Stimulated activated effector memory CD8-positive, alpha-beta T cell treated with anti-CD3 and anti-CD28 coated beads, Interleukin-12 subunit alpha, Interleukin-12 subunit beta, amount 100 ng/mL, for 72 hours (primary cell): ENCODE measurements around the gene SEPTIN1.
A peak's percentile ranks its signal among the peaks of the same experiment; 100 is the strongest.
"Not testable (repeated sequence)": the region's sequence is repeated elsewhere in the genome, so short reads cannot be mapped to it uniquely, and the experiment has no call there.

ENCODE experiments used
- ATAC-seq: fragments of 150-1000 bp; cut with Tn5 transposase; 2 replicates; pipeline ENCODE4 v1.10.0; 2021
- DNase-seq, 2 donors: peaks; one replicate each; pipeline ENCODE4 v3.0.0; 2021 to 2022; ENCODE audit warnings: low spot score in 2 of 2
- H3K27ac Mint-ChIP-seq: one replicate; pipeline ENCODE4 v1.8.0; 2022; ENCODE audit warnings: mild to moderate bottlenecking, mixed read lengths
- H3K36me3 Mint-ChIP-seq: one replicate; pipeline ENCODE4 v1.8.0; 2022; ENCODE audit warnings: mild to moderate bottlenecking, mixed read lengths
- H3K4me1 Mint-ChIP-seq: one replicate; pipeline ENCODE4 v1.8.0; 2022; ENCODE audit warnings: mixed read lengths
- H3K4me3 Mint-ChIP-seq: one replicate; pipeline ENCODE4 v1.8.0; 2022; ENCODE audit warnings: mild to moderate bottlenecking, mixed read lengths
- H3K9me3 Mint-ChIP-seq: one replicate; pipeline ENCODE4 v1.8.0; 2022; ENCODE audit warnings: mixed read lengths

SEPTIN1 gene

DNA sequence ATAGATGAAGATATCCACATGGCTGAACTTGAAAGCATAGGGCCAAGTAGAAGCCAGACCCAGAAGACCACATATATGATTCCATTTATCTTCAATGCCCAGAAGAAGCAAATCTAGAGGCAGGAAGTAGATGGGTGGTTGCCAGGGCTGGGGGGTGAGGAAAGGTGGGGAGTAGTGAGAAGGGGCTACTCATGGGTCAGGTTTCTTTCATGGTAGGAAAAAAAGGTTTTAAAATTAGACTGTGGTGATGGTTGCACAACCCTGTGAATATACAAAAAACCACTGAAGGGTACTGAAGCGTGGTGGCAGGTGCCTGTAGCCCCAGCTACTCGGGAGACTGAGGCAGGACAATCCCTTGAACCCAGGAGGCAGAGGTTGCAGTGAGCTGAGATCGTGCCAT, 32.7 kb downstream of the SEPTIN1 start:
- Mint-ChIP-seq H3K4me1 (peaks cover 60% of the 10 kb centered on the region), H3K27ac (peak overlapping the region; percentile 97), H3K9me3 (no peaks in the 10 kb centered on the region), H3K4me3 (peak overlapping the region; percentile 42), H3K36me3 (peaks cover 60% of the 10 kb centered on the region)
- no peak for DNase-seq
- ATAC-seq: no peak

DNA sequence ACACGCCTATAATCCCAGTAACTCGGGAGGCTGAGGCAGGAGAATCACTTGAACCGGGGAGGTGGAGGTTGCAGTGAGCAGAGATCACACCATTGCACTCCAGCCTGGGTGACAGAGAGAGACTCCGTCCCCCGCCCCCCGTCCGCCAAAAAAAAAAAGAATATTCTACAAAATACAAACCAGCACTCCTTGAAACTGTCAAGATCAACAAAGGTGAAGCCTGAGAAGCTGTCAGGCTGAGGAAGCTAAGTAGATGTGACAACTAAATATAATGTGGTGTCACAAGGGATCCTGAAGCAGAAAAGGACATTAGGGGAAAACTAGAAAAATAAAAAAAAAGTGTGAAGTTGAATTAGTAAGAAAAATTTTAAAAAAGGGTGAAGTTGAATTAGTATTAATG, 33.4 kb downstream of the SEPTIN1 start:
- ATAC-seq: no peak
- Mint-ChIP-seq H3K9me3 (no peaks in the 10 kb centered on the region), H3K4me3 (no peak overlapping the region), H3K27ac (peak overlapping the region; percentile 97), H3K36me3 (peaks cover 52% of the 10 kb centered on the region), H3K4me1 (peaks cover 52% of the 10 kb centered on the region)
- DNase-seq: no peak

GRCh38 chr16:30348113-30348512, 34.2 kb downstream of the SEPTIN1 start:
- Mint-ChIP-seq H3K27ac (peak overlapping the region; percentile 48), H3K4me3 (no peak overlapping the region), H3K4me1 (peaks cover 44% of the 10 kb centered on the region), H3K36me3 (peaks cover 44% of the 10 kb centered on the region), H3K9me3 (no peaks in the 10 kb centered on the region)
- no peak for DNase-seq
- ATAC-seq: no peak

DNA sequence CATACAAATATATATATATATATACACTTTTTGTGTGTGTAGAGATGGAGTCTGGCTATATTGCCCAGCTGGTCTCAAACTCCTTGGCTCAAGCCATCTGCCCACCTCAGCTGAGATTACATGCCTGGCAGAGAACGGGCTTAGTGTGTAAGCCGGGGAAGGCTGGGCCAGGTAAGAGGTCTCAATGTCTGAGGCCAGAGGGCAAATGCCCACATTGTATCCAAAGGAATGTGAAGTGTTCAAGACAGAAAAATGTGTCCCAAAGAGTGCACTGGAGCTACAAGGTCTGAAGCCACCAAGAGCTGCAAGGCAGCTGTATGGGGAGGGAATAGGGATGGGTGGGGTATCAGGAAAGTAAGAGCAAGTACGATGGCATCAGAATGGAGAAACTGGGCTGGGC, 36.1 kb downstream of the SEPTIN1 start:
- peaks cover 26% of the 10 kb centered on the region for H3K36me3 Mint-ChIP-seq
- no peaks in the 10 kb centered on the region for H3K9me3 Mint-ChIP-seq
- no peak overlapping the region for H3K27ac Mint-ChIP-seq
- DNase-seq: no peak
- ATAC-seq: no peak
- H3K4me1 Mint-ChIP-seq: peaks cover 26% of the 10 kb centered on the region
- no peak overlapping the region for H3K4me3 Mint-ChIP-seq

- DNase-seq, H3K36me3 Mint-ChIP-seq, H3K4me1 Mint-ChIP-seq, H3K4me3 Mint-ChIP-seq, ATAC-seq, H3K27ac Mint-ChIP-seq, H3K9me3 Mint-ChIP-seq: not testable (repeated sequence)
Observed at GRCh38 chr16:30343491-30343820, 38.9 kb downstream of the SEPTIN1 start.

- ATAC-seq (no peak), DNase-seq (no peak)
- Mint-ChIP-seq H3K9me3 (no peaks in the 10 kb centered on the region), H3K36me3 (peaks cover 4% of the 10 kb centered on the region), H3K27ac (no peak overlapping the region), H3K4me1 (no peaks in the 10 kb centered on the region), H3K4me3 (no peak overlapping the region)
Observed at GRCh38 chr16:30342751-30343490, 39.4 kb downstream of the SEPTIN1 start.

DNA sequence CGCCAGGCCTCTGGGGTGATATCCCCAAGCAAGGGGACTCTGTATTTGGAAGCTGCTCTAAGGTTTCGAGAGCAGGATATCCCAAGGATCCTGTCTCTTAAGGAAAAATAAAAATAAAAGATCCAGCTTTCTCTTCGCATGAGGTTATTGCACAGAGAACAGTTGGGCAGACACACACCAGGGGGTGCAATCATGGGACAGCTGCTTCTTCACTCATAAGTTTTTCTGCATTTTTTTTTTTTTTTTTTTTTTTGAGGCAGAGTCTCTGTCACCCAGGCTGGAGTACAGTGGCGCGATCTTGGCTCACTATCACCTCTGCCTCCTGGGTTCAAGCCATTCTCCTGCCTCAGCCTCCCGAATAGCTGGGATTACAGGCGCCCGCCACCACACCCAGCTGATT, 40.4 kb downstream of the SEPTIN1 start:
- not testable (repeated sequence) for H3K27ac Mint-ChIP-seq, H3K4me3 Mint-ChIP-seq, ATAC-seq

GRCh38 chr16:30340621-30341020, 41.7 kb downstream of the SEPTIN1 start:
- ATAC-seq: no peak
- H3K9me3 Mint-ChIP-seq: no peaks in the 10 kb centered on the region
- no peak for DNase-seq
- no peak overlapping the region for H3K27ac Mint-ChIP-seq
- no peak overlapping the region for H3K4me3 Mint-ChIP-seq
- peaks cover 13% of the 10 kb centered on the region for H3K4me1 Mint-ChIP-seq
- H3K36me3 Mint-ChIP-seq: peaks cover 10% of the 10 kb centered on the region

More for the DNA sequence above, 40.4 kb downstream of the SEPTIN1 start:
- H3K4me1 Mint-ChIP-seq, H3K36me3 Mint-ChIP-seq, DNase-seq, H3K9me3 Mint-ChIP-seq: not testable (repeated sequence)

DNA sequence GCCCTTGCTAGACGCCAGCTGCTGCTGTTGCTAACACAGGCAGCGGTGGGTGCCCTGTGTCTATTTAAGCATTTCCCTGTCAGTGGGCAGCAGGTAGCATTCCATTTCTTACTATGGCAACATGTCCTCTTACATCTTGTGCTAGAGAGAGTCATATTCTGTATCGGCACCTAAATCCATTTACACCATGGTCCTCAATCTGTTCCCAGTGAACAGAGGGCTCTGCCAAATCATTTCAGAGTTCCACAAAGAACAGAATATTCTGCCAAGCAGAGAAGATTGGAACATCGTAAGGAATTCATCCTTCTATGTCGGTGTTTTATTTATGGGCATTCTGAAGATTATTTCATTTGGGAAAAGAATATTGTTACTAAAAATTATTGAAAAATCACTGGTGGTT, 43.6 kb downstream of the SEPTIN1 start:
- H3K9me3 Mint-ChIP-seq, H3K27ac Mint-ChIP-seq, H3K36me3 Mint-ChIP-seq, DNase-seq, ATAC-seq, H3K4me3 Mint-ChIP-seq: not testable (repeated sequence)
- peaks cover 18% of the 10 kb centered on the region for H3K4me1 Mint-ChIP-seq

GRCh38 chr16:30337964-30338357, 44.4 kb downstream of the SEPTIN1 start:
- peak overlapping the region; percentile 39 for H3K27ac Mint-ChIP-seq

DNA sequence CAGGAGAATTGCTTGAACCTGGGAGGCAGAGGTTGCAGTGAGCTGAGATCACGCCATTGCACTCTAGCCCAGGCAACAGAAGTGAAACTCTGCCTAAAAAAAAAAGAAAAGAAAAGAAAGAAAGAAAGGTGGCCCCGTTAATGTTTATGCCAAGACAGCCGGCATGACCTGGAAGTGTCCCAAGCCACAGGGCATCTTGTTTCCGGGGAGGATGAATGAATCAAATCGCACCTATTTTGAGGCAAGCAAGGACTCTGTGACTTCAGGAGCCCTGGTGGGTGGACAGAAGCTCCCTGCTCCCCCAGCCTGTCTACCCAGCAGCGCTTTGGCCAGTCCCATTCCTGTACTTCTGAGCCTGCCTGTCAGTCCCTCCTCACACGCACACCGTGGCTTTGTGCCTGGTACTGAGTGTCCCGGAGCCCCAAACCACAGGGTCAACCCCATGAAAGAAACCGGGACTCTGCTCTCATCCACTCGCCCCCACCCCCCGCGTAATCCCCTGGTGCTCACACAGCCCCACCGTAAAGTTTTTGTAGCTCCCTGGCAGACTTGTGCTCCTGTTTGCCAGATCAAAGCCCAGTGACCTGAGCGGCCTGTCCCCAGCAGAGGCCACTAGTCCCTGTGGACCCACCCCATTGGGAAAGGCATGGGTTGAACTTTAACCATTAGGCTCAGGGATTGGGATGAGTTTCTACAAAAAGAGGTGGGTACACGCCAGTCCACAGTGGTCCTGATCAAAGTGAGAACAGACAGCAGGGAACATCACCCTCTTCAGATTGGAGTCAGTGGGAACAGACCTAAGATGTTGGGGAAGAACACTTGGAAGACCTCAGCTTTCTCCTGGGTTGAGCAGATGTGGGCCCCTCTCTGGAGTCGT, 46.5 kb downstream of the SEPTIN1 start:
- Mint-ChIP-seq H3K27ac (peak overlapping the region; percentile 88), H3K9me3 (no peaks in the 10 kb centered on the region), H3K4me3 (peak overlapping the region; percentile 81), H3K4me1 (peaks cover 18% of the 10 kb centered on the region), H3K36me3 (peaks cover 10% of the 10 kb centered on the region)
- ATAC-seq (peak; percentile 33), DNase-seq (no peak)

More at GRCh38 chr16:30337964-30338357, 44.4 kb downstream of the SEPTIN1 start:
- H3K9me3 Mint-ChIP-seq, DNase-seq, ATAC-seq, H3K4me3 Mint-ChIP-seq, H3K36me3 Mint-ChIP-seq: not testable (repeated sequence)
- peaks cover 18% of the 10 kb centered on the region for H3K4me1 Mint-ChIP-seq

DNA sequence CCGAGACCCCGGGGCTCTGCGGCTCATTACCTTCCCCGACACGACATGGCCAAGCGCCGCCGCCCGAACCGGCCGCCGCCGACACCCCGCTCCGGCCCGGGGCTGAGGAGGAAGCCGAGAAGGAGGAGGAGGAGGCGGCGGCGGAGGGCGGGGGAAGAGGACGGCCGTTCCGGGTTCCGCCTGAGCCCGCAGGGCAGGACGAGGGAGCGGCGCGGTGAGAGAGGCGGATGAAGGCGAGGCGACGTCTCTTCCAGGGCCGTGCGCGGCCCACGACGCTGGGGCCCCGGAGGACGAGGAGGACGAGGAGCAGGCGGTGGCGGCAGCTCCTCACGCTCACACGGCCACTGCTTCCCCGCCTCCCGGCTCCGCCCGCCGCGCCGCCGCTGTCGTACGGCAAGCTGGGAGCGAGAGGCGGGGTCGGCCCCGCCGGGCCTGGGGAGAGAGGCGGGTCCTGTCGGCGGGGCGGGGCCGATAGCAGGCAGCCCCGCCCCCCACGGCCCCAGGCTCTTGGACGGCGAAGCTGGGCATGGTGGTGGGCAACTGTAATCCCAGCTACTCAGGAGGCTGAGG, 47.2 kb downstream of the SEPTIN1 start:
- peak; percentile 85 for ATAC-seq
- H3K27ac Mint-ChIP-seq: peak overlapping the region; percentile 88

GRCh38 chr16:30334473-30334989, 47.8 kb downstream of the SEPTIN1 start:
- Mint-ChIP-seq H3K4me3 (peak overlapping the region; percentile 81), H3K4me1 (peaks cover 21% of the 10 kb centered on the region), H3K27ac (peak overlapping the region; percentile 88)
- not testable (repeated sequence) for H3K36me3 Mint-ChIP-seq, H3K9me3 Mint-ChIP-seq
- ATAC-seq (peak; percentile 96), DNase-seq (peak; percentile 79 to 91)

More for the DNA sequence above, 47.2 kb downstream of the SEPTIN1 start:
- not testable (repeated sequence) for H3K36me3 Mint-ChIP-seq, H3K9me3 Mint-ChIP-seq
- peaks cover 18% of the 10 kb centered on the region for H3K4me1 Mint-ChIP-seq
- peak overlapping the region; percentile 81 for H3K4me3 Mint-ChIP-seq
- peak; percentile 84 to 95 for DNase-seq
